ENCODE data around the gene ZSCAN12. TPM values are rescaled to one million over a fixed set of nuclear protein-coding genes. Genes with fewer than 3 reads are reported as not detected.

Gene ZSCAN12
- total and polyA plus RNA-seq, 8 donors = 1.1 to 10.5 (median 3.5) TPM

DNA sequence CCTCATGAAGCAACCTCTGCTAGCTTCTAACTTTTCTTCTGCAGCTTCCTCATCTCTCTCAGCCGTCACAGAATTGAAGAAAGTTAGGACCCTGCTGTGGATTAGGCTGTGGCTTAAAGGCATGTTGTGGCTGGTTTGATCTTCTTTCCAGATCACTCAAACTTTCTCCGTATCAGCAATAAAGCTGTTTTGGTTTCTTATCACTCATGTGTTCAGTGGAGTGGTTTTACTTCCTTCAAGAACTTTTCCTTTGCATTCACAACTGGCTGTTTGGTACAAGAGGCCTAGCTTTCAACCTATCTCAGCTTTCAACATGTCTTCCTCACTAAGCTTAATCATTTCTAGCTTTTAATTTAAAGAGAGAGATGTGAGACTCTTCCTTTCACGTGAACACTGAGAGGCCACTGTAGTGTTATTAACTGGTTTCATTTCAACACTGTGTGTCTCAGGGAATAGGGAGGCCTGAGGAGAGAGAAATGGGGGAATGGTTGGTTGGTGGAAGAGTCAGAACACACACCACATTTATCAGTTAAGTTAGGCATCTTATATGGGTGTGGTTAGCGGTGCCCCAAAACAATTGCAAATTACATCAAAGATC, 26.5 kb upstream of the ZSCAN12 start:
- H3K36me3 ChIP-seq = peaks cover 0 to 17% (median 7%) of the 10 kb centered on the region in 4 donors
- H3K27me3 ChIP-seq = peaks cover 0 to 5% (median 0%) of the 10 kb centered on the region in 3 donors
- intact Hi-C loops (cut with DNase I; ENCODE audit: low total_unique reads) = no loop called here
- 74 to 84% (median 82%) methylated on average over 4 of the region's 4 CpGs for WGBS, 5 donors
- no peak overlapping the region for H3K27ac ChIP-seq
- peaks cover 0 to 7% (median 6%) of the 10 kb centered on the region in 4 donors for H3K9me3 ChIP-seq
- H3K4me1 ChIP-seq = no peaks in the 10 kb centered on the region
- TF ChIP-seq POLR2A (IDR thresholded peaks at IDR 0.05) (no peak), POLR2AphosphoS5 (IDR thresholded peaks at IDR 0.05) (no peak), EP300 (IDR thresholded peaks at IDR 0.05) (no peak)
- TF ChIP-seq, protein P1, sequence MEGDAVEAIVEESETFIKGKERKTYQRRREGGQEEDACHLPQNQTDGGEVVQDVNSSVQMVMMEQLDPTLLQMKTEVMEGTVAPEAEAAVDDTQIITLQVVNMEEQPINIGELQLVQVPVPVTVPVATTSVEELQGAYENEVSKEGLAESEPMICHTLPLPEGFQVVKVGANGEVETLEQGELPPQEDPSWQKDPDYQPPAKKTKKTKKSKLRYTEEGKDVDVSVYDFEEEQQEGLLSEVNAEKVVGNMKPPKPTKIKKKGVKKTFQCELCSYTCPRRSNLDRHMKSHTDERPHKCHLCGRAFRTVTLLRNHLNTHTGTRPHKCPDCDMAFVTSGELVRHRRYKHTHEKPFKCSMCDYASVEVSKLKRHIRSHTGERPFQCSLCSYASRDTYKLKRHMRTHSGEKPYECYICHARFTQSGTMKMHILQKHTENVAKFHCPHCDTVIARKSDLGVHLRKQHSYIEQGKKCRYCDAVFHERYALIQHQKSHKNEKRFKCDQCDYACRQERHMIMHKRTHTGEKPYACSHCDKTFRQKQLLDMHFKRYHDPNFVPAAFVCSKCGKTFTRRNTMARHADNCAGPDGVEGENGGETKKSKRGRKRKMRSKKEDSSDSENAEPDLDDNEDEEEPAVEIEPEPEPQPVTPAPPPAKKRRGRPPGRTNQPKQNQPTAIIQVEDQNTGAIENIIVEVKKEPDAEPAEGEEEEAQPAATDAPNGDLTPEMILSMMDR (IDR thresholded peaks at IDR 0.05) = no peak
- no peak overlapping the region for H3K4me3 ChIP-seq
- no peak for DNase-seq

DNA sequence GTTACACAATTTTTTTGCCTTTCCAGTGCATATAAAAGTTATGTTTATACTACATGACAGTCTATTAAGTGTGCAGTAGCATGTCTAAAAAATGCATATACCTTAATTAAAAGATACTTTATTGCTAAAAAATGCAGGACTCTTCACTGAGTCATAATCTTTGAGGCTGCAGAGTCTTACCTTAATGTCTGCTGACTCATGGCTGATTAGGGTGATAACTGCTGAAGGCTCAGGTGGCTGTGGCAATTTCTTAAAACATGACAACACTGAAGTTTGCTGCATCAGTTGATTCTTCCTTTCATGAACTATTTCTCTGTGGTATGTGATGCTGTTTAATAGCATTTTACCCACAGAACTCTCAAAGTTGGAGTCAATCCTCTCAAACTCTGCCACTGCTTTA, 24.6 kb upstream of the ZSCAN12 start:
- Histone ChIP-seq H3K27ac (no peak overlapping the region), H3K4me3 (no peak overlapping the region), H3K36me3 (peaks cover 0 to 17% (median 7%) of the 10 kb centered on the region in 4 donors), H3K27me3 (no peaks in the 10 kb centered on the region), H3K4me1 (no peaks in the 10 kb centered on the region), H3K9me3 (peaks cover 0 to 7% (median 6%) of the 10 kb centered on the region in 4 donors)
- intact Hi-C loops (cut with DNase I; ENCODE audit: low total_unique reads) = no loop called here
- TF ChIP-seq EP300 (IDR thresholded peaks at IDR 0.05) = no peak
- TF ChIP-seq, protein P1 (IDR thresholded peaks at IDR 0.05) = no peak
- no peak for TF ChIP-seq POLR2AphosphoS5 (IDR thresholded peaks at IDR 0.05)
- no peak for TF ChIP-seq POLR2A (IDR thresholded peaks at IDR 0.05)
- DNase-seq = no peak

DNA sequence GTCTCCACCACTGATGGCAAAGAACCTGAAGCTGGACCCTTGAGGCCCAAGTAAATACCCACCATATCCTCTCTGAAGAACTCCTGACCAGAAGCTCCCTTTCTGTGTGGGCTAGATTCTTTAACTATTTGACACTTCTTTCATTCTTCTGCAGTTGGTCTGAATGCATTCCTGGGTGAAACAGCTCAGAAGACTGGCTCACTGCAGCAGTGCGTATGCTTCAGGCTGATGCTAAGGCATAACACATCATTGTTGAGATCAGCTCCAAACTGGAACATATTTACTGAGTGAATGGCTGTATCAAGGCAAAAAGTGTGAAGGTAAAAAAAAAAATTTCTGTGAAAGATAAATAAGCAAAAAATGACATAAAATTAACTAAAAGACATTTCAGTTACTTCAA, 24.0 kb upstream of the ZSCAN12 start:
- intact Hi-C loops (cut with DNase I; ENCODE audit: low total_unique reads) = no loop called here
- peaks cover 0 to 17% (median 7%) of the 10 kb centered on the region in 4 donors for H3K36me3 ChIP-seq
- WGBS, 5 donors = 91 to 100% (median 98%) methylated on average over 1 of the region's 1 CpG
- H3K9me3 ChIP-seq = peaks cover 0 to 7% (median 6%) of the 10 kb centered on the region in 4 donors
- no peak for TF ChIP-seq EP300 (IDR thresholded peaks at IDR 0.05)
- TF ChIP-seq, protein P1 (IDR thresholded peaks at IDR 0.05) = no peak
- TF ChIP-seq POLR2A (IDR thresholded peaks at IDR 0.05) = no peak
- no peak for TF ChIP-seq POLR2AphosphoS5 (IDR thresholded peaks at IDR 0.05)
- no peaks in the 10 kb centered on the region for H3K4me1 ChIP-seq
- DNase-seq = no peak
- H3K27me3 ChIP-seq = no peaks in the 10 kb centered on the region
- H3K4me3 ChIP-seq = no peak overlapping the region
- no peak overlapping the region for H3K27ac ChIP-seq

DNA sequence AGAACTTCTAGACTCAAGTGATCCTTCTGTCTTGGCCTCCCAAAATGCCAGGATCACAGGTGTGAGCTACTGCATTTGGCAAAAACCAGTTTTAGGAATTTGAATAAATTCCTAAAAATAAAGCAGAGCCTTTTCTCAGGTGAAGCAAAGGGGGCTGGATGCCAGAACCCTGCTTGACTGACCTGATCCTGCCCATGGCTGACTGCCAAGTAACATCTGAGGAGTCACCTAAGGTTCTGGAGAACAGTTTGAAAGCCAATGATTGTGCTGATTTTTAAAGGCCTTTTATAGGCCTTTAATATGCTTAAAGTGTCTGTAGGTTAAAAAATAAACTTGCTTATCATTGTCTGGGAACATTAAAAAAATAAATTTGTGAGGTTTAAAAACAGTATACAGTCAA, 14.1 kb upstream of the ZSCAN12 start:
- no peak overlapping the region for H3K4me3 ChIP-seq
- peaks cover 0 to 16% (median 0%) of the 10 kb centered on the region in 4 donors for H3K9me3 ChIP-seq
- H3K27ac ChIP-seq = no peak overlapping the region
- DNase-seq = no peak
- peaks cover 0 to 5% (median 0%) of the 10 kb centered on the region in 3 donors for H3K27me3 ChIP-seq
- H3K4me1 ChIP-seq = no peaks in the 10 kb centered on the region
- intact Hi-C loops (cut with DNase I; ENCODE audit: low total_unique reads) = no loop called here
- no peak for TF ChIP-seq POLR2A (IDR thresholded peaks at IDR 0.05)
- TF ChIP-seq, protein P1 (IDR thresholded peaks at IDR 0.05) = no peak
- no peak for TF ChIP-seq POLR2AphosphoS5 (IDR thresholded peaks at IDR 0.05)
- TF ChIP-seq EP300 (IDR thresholded peaks at IDR 0.05) = no peak
- H3K36me3 ChIP-seq = no peaks in the 10 kb centered on the region

All from stomach (tissue), 9 donors.